Testis (tissue), 3 donors: ENCODE measurements around the gene FBXW7. TPM values are rescaled to one million over a fixed set of nuclear protein-coding genes. Genes with fewer than 3 reads are reported as not detected.

Experiments used
- DNase-seq: peaks from one replicate; pipeline ENCODE4 v3.0.0-alpha.2; 2019
- H3K27ac ChIP-seq, 2 donors: fragments of 200-600 bp; sonication (generic); one replicate each; pipeline ENCODE4 v1.5.1; 2019
- H3K27me3 ChIP-seq: fragments of 200-600 bp; sonication (generic); one replicate; pipeline ENCODE4 v1.5.1; 2019
- H3K36me3 ChIP-seq: fragments of 200-600 bp; sonication (generic); one replicate; pipeline ENCODE4 v1.5.1; 2017; ENCODE audit warnings: low read depth; ENCODE audit errors: missing control alignments
- H3K4me1 ChIP-seq: fragments of 200-600 bp; sonication (generic); one replicate; pipeline ENCODE4 v1.5.1; 2019
- H3K4me3 ChIP-seq, 2 donors: fragments of 200-600 bp; sonication (generic); one replicate each; pipeline ENCODE4 v1.5.1; 2017 to 2019
- H3K9me3 ChIP-seq: fragments of 200-600 bp; sonication (generic); one replicate; pipeline ENCODE4 v1.5.1; 2017
- CTCF ChIP-seq, 3 experiments: fragments of 450-650 bp in 2 of 3; fragments of 200-600 bp in 1 of 3; sonication (generic) in 1 of 3; IDR thresholded peaks; one replicate each; pipeline ENCODE4 v1.5.1; 2016 to 2019; ENCODE audit warnings: antibody characterized with exemption in 3 of 3, mild to moderate bottlenecking in 2 of 3, moderate library complexity in 1 of 3
- POLR2A ChIP-seq: fragments of 450-650 bp; IDR thresholded peaks from one replicate; pipeline ENCODE4 v1.6.1; 2017; ENCODE audit warnings: antibody characterized with exemption, mild to moderate bottlenecking, moderate library complexity
- WGBS, 2 donors: methylation state at CpG; one replicate each; pipeline ENCODE4 v1.1.5; 2018; 5-methylcytosine and 5-hydroxymethylcytosine counted together
- intact Hi-C: fragments of 100-400 bp; cut with DNase I; formaldehyde crosslinking; loops from one replicate; pipeline ENCODE4 v1.15.1; 2023; ENCODE audit warnings: low total_unique reads
- polyA plus RNA-seq: library from polyadenylated mRNA; stranded (reverse); fragments of 350-450 nt; fragmentation: Illumina TruSeq; extraction: RNeasy Lipid Tissue Mini Kit (QIAGEN cat#74804); gene quantifications from one replicate; pipeline ENCODE4 v1.2.3, GENCODE V29; 2014; ENCODE audit warnings: low read depth, low replicate concordance; ENCODE audit not compliant: insufficient read depth
- total RNA-seq, 2 donors: library from RNA; depleted of rRNA; stranded (reverse); fragments of >200 nt; gene quantifications; one replicate each; pipeline ENCODE4 v1.2.3, GENCODE V29; 2016

Gene FBXW7
- total and polyA plus RNA-seq, 3 donors from 2014 or later: 44.8 to 68.5 (median 55.4) TPM

GRCh38 chr4:152508386-152508785 is 27.5 kb downstream of the FBXW7 start:
- Histone ChIP-seq H3K4me3 (no peak overlapping the region), H3K27ac (no peak overlapping the region), H3K4me1 (no peaks in the 10 kb centered on the region), H3K9me3 (no peaks in the 10 kb centered on the region), H3K36me3 (no peaks in the 10 kb centered on the region), H3K27me3 (no peaks in the 10 kb centered on the region)
- TF ChIP-seq CTCF (IDR thresholded peaks at IDR 0.05) (no peak), POLR2A (no peak)
- no peak for DNase-seq
- 95% methylated on average over 4 of the region's 4 CpGs for WGBS, 2 donors
- intact Hi-C loops: no loop called here

GRCh38 chr4:152503653-152504290 is 32.1 kb downstream of the FBXW7 start:
- intact Hi-C loops: no loop called here
- H3K9me3 ChIP-seq: no peaks in the 10 kb centered on the region
- H3K27me3 ChIP-seq: no peaks in the 10 kb centered on the region
- no peak for DNase-seq
- no peak overlapping the region for H3K4me3 ChIP-seq
- H3K27ac ChIP-seq: no peak overlapping the region
- no peaks in the 10 kb centered on the region for H3K36me3 ChIP-seq
- TF ChIP-seq CTCF (IDR thresholded peaks at IDR 0.05): no peak
- no peak for TF ChIP-seq POLR2A
- H3K4me1 ChIP-seq: no peaks in the 10 kb centered on the region

- no peak for TF ChIP-seq POLR2A
- no peak for TF ChIP-seq CTCF (IDR thresholded peaks at IDR 0.05)
- no peak overlapping the region for H3K27ac ChIP-seq
- H3K4me1 ChIP-seq: no peaks in the 10 kb centered on the region
- H3K36me3 ChIP-seq: no peaks in the 10 kb centered on the region
- H3K27me3 ChIP-seq: no peaks in the 10 kb centered on the region
- WGBS, 2 donors: 97 to 98% methylated on average over 3 of the region's 3 CpGs
- no peak for DNase-seq
- intact Hi-C loops: no loop called here
- no peaks in the 10 kb centered on the region for H3K9me3 ChIP-seq
- no peak overlapping the region for H3K4me3 ChIP-seq
Observed at GRCh38 chr4:152501846-152502536, 33.9 kb downstream of the FBXW7 start.

GRCh38 chr4:152500800-152501434 is 35.0 kb downstream of the FBXW7 start:
- intact Hi-C loops: no loop called here
- H3K9me3 ChIP-seq: no peaks in the 10 kb centered on the region
- no peaks in the 10 kb centered on the region for H3K27me3 ChIP-seq
- H3K4me1 ChIP-seq: no peaks in the 10 kb centered on the region
- 9 to 15% methylated on average over 1 of the region's 1 CpG for WGBS, 2 donors
- no peaks in the 10 kb centered on the region for H3K36me3 ChIP-seq
- no peak overlapping the region for H3K4me3 ChIP-seq
- no peak overlapping the region for H3K27ac ChIP-seq
- no peak for TF ChIP-seq POLR2A
- peak; percentile 52 to 86 (median 53) for TF ChIP-seq CTCF (IDR thresholded peaks at IDR 0.05)
- peak; percentile 78 for DNase-seq
